Measurements from ENCODE around the gene NXPE4. TPM values are rescaled to one million over a fixed set of nuclear protein-coding genes. Genes with fewer than 3 reads are reported as not detected.
A peak's percentile ranks its signal among the peaks of the same experiment; 100 is the strongest.
"Not testable (repeated sequence)": the region's sequence is repeated elsewhere in the genome, so short reads cannot be mapped to it uniquely, and the experiment has no call there.

NXPE4 gene
- total RNA-seq, 1 donor: not detected

DNA sequence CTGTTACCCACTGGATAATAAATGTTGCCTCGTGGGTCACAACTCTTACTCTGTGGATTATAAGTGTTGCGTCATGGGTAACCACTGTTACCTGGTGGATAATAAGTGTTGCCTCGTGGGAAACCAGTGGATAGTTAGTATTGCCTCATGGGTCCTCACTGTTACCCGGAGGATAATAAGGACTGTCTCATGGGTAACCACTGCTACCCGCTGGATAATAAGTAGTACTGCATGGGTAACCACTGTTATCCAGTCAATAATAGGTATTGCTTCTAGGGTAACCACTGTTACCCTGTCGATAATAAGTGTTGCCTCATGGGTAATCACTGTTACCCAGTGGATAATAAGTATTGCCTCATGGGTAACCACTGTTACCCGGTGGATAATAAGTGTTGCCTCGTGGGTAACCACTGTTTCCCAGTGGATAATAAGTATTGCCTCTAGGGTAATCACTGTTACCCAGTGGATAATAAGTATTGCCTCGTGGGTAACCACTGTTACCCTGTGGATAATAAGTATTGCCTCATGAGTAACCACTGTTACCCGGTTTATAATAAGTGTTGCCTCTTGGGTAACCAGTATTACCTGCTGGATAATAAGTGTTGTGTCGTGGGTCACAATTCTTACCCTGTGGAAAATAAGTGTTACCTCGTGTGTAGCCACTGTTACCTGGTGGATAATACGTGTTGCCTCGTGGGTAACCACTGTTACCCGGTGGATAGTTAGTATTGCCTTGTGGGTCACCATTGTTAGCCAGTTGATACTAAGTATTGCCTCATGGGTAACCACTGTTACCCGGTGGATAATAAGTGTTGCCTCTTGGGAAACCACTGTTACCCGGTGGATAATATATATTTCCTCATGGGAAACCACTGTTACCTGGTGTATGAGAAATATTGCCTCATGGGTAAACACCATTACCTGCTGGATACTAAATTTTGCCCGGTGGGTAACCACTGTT lies 15.7 kb upstream of the NXPE4 start:
- Histone ChIP-seq H3K79me2 (ENCODE audit: insufficient read depth, low read length) (no peaks in the 10 kb centered on the region), H3K4me3 (ENCODE audit: insufficient read depth, low read length) (no peak overlapping the region), H3K27me3 (ENCODE audit: insufficient read depth, low read length) (no peaks in the 10 kb centered on the region), H3K9me3 (ENCODE audit: low read depth, low read length) (no peaks in the 10 kb centered on the region), H3K27ac (ENCODE audit: low read depth, low read length) (no peak overlapping the region), H3K4me2 (ENCODE audit: insufficient read depth, low read length) (no peak overlapping the region), H3K36me3 (ENCODE audit: insufficient read depth, low read length) (no peaks in the 10 kb centered on the region), H3K4me1 (ENCODE audit: insufficient read depth, low read length) (no peaks in the 10 kb centered on the region), H4K20me1 (ENCODE audit: insufficient read depth, low read length) (no peaks in the 10 kb centered on the region), H2AFZ (ENCODE audit: low read length) (no peak overlapping the region)
- no peak for DNase-seq (ENCODE audit: insufficient read length, low spot score, missing footprints)
- TF ChIP-seq, protein P1, sequence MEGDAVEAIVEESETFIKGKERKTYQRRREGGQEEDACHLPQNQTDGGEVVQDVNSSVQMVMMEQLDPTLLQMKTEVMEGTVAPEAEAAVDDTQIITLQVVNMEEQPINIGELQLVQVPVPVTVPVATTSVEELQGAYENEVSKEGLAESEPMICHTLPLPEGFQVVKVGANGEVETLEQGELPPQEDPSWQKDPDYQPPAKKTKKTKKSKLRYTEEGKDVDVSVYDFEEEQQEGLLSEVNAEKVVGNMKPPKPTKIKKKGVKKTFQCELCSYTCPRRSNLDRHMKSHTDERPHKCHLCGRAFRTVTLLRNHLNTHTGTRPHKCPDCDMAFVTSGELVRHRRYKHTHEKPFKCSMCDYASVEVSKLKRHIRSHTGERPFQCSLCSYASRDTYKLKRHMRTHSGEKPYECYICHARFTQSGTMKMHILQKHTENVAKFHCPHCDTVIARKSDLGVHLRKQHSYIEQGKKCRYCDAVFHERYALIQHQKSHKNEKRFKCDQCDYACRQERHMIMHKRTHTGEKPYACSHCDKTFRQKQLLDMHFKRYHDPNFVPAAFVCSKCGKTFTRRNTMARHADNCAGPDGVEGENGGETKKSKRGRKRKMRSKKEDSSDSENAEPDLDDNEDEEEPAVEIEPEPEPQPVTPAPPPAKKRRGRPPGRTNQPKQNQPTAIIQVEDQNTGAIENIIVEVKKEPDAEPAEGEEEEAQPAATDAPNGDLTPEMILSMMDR (IDR thresholded peaks at IDR 0.05; ENCODE audit: extremely low read depth, low read depth, low read length): peak; percentile 27

DNA sequence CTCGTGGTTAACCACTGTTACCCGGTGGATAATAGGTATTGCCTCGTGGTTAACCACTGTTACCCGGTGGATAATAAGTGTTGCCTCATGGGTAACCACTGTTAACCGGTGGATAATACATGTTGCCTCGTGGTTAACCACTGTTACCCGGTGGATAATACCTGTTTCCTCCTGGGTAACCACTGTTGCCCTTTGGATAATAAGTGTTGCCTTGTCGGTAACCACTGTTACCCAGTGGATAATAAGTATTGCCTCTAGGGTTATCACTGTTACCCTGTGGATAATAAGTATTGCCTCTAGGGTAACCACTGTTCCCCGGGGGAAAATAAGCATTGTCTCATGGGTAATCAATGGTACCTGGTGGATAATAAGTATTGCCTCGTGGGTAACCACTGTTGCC lies 15.0 kb upstream of the NXPE4 start:
- no peaks in the 10 kb centered on the region for H3K27me3 ChIP-seq (ENCODE audit: insufficient read depth, low read length)
- no peaks in the 10 kb centered on the region for H3K9me3 ChIP-seq (ENCODE audit: low read depth, low read length)
- no peaks in the 10 kb centered on the region for H3K4me1 ChIP-seq (ENCODE audit: insufficient read depth, low read length)
- no peaks in the 10 kb centered on the region for H3K79me2 ChIP-seq (ENCODE audit: insufficient read depth, low read length)
- TF ChIP-seq, protein P1 (IDR thresholded peaks at IDR 0.05; ENCODE audit: extremely low read depth, low read depth, low read length): no peak
- no peak for DNase-seq (ENCODE audit: insufficient read length, low spot score, missing footprints)
- no peaks in the 10 kb centered on the region for H4K20me1 ChIP-seq (ENCODE audit: insufficient read depth, low read length)
- no peak overlapping the region for H3K4me3 ChIP-seq (ENCODE audit: insufficient read depth, low read length)
- no peak overlapping the region for H3K4me2 ChIP-seq (ENCODE audit: insufficient read depth, low read length)
- no peaks in the 10 kb centered on the region for H3K36me3 ChIP-seq (ENCODE audit: insufficient read depth, low read length)
- no peak overlapping the region for H2AFZ ChIP-seq (ENCODE audit: low read length)
- H3K27ac ChIP-seq (ENCODE audit: low read depth, low read length): no peak overlapping the region

DNA sequence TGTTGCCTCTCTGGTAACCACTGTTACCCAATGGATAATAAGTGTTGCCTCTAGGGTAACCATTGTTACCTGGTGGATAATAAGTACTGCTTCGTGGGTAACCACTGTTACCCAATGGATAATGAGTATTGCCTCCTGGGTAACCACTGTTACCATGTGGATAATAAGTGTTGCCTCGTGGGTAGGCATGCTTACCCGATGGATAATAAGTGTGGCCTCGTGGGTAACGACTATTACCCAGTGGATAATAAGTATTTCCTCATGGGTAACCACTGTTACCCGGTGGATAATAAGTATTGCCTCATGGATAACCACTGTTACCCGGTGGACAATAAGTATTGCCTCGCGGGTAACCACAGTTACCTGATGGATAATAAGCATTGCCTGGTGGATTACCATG lies 13.8 kb upstream of the NXPE4 start:
- TF ChIP-seq, protein P1 (IDR thresholded peaks at IDR 0.05; ENCODE audit: extremely low read depth, low read depth, low read length): no peak

DNA sequence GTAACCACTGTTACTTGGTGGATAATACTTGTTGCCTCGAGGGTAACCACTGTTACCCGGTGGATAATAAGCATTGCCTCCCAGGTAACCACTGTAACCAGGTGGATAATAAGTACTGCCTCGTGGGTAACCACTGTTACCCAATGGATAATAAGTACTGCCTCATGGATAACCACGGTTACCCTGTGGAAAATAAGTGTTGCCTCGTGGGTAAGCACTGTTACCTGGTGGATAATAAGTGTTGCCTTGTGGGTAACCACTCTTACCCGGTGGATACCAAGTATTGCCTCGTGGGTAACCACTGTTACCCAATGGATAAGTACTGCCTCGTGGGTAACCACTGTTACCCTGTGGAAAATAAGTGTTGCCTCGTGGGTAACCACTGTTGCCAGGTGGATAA lies 13.0 kb upstream of the NXPE4 start:
- H3K4me2 ChIP-seq (ENCODE audit: insufficient read depth, low read length); H3K4me3 ChIP-seq (ENCODE audit: insufficient read depth, low read length); H4K20me1 ChIP-seq (ENCODE audit: insufficient read depth, low read length): not testable (repeated sequence)

More for the DNA sequence above, 13.8 kb upstream of the NXPE4 start:
- Histone ChIP-seq H3K79me2 (ENCODE audit: insufficient read depth, low read length) (no peaks in the 10 kb centered on the region), H3K27me3 (ENCODE audit: insufficient read depth, low read length) (no peaks in the 10 kb centered on the region), H3K4me2 (ENCODE audit: insufficient read depth, low read length) (no peak overlapping the region), H3K36me3 (ENCODE audit: insufficient read depth, low read length) (no peaks in the 10 kb centered on the region), H3K9me3 (ENCODE audit: low read depth, low read length) (no peaks in the 10 kb centered on the region), H3K4me3 (ENCODE audit: insufficient read depth, low read length) (no peak overlapping the region), H3K27ac (ENCODE audit: low read depth, low read length) (no peak overlapping the region), H3K4me1 (ENCODE audit: insufficient read depth, low read length) (no peaks in the 10 kb centered on the region), H4K20me1 (ENCODE audit: insufficient read depth, low read length) (no peaks in the 10 kb centered on the region), H2AFZ (ENCODE audit: low read length) (no peak overlapping the region)
- DNase-seq (ENCODE audit: insufficient read length, low spot score, missing footprints): no peak

More for the DNA sequence above, 13.0 kb upstream of the NXPE4 start:
- H3K79me2 ChIP-seq (ENCODE audit: insufficient read depth, low read length); H3K4me1 ChIP-seq (ENCODE audit: insufficient read depth, low read length); H3K27ac ChIP-seq (ENCODE audit: low read depth, low read length); DNase-seq (ENCODE audit: insufficient read length, low spot score, missing footprints); H3K27me3 ChIP-seq (ENCODE audit: insufficient read depth, low read length); H3K36me3 ChIP-seq (ENCODE audit: insufficient read depth, low read length); H2AFZ ChIP-seq (ENCODE audit: low read length); H3K9me3 ChIP-seq (ENCODE audit: low read depth, low read length): not testable (repeated sequence)
